AML-193 (cell line): ENCODE results near the gene IKZF1.
"Not testable (repeated sequence)": the region's sequence is repeated elsewhere in the genome, so short reads cannot be mapped to it uniquely, and the experiment has no call there.

ENCODE experiments used
- DNase-seq, 2 experiments: peaks; one replicate each; lab custom pipeline; 2025; lab: John Stamatoyannopoulos, UW

Gene IKZF1

GRCh38 chr7:50334341-50334994 is 30.0 kb downstream of the IKZF1 start:
- DNase-seq = no peak

- DNase-seq = no peak
Observed at GRCh38 chr7:50335230-50335794, 30.8 kb downstream of the IKZF1 start.

DNA sequence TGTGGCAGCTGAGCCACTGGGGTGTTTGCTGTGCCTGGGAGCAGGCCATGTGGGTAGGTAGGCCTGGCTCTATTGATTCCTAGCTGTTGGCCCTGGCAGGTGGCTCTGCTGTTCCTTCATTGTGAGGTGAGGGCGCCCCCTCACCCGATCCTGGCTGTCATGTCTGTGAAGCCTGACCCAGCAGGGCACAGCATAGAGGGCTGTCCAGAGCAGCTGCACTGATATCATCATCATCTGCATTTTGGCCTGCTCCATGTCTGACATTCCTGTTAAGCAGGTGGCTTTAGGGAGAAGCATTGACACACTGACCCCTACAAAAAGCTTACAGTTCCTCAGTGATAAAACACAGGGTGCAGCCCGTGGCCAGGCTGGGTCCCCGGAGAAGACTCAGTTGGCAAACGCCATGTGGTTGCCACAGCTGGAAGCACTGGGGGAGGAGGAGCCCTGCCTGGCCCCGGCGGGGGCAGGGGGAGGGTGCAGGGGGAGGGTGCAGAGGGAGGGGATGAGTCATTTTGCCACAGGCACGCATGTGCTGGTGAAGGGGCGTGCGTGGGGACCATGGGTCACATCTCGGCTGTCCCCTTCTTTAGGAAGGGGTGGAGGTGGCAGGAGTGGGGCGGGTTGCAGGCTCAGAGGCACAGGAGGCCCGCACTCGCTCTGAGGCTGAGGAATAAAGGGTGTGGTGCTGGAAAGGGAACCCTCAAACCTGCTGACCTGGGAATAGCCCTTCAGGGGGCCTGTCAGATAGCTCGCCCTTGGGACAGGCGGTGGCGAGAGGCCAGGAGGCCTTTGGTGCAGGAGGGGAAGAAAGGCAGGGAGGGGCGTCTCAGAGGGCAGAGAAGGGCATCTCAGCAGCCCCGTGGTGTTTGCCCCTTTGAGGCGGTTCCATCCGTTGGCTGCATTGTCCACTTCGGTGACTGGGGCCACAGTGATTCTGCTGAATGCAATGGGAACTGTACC is 31.6 kb downstream of the IKZF1 start:
- DNase-seq = no peak

GRCh38 chr7:50336894-50337703 is 32.6 kb downstream of the IKZF1 start:
- no peak for DNase-seq

- DNase-seq = not testable (repeated sequence)
Observed at GRCh38 chr7:50339472-50339871, 35.0 kb downstream of the IKZF1 start.

- no peak for DNase-seq
Observed at GRCh38 chr7:50339990-50340500, 35.5 kb downstream of the IKZF1 start.

DNA sequence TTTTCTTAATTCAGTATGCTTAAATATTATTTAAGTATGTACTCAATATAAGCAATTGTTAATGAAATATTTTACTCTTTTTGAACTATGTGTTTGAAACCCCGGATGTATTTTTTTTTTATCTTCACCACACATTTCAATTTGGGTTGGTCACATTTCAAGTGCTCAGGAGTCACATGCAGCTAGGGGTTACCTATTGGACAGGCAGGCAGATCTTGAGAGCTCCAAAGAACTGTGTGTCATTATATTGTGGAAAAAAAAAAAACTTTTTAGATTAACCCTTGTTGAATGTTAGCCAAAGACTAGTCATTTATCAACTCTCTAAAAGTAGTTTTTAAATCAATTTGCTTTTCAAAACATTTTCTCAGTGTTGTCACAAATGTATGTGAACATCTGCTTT is 37.2 kb downstream of the IKZF1 start:
- no peak for DNase-seq

DNA sequence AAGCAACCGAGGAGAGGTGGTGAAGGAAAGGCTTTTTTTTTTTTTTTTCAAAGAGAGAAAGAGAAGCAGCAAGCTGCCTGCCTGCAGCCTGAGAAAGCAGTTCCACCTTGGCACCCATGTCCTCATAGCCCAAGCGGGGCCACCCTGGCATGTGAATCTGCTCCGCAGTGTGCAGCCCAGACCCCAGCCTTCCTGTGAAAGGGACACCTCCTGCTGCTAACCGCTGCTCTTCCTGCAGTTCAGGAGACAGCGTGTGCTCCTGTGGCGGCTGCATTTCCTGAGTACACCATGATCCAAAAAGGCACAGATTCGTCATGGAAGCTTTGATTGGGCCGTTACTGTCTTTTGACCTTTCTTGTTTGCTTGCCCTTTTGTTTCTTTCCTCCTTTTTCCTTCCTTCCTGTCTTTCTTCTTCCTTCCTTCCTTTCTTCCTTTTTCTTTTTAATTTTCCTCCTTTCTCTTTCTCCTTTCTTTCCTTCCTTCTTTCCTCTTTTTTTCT is 38.1 kb downstream of the IKZF1 start:
- DNase-seq = no peak

DNA sequence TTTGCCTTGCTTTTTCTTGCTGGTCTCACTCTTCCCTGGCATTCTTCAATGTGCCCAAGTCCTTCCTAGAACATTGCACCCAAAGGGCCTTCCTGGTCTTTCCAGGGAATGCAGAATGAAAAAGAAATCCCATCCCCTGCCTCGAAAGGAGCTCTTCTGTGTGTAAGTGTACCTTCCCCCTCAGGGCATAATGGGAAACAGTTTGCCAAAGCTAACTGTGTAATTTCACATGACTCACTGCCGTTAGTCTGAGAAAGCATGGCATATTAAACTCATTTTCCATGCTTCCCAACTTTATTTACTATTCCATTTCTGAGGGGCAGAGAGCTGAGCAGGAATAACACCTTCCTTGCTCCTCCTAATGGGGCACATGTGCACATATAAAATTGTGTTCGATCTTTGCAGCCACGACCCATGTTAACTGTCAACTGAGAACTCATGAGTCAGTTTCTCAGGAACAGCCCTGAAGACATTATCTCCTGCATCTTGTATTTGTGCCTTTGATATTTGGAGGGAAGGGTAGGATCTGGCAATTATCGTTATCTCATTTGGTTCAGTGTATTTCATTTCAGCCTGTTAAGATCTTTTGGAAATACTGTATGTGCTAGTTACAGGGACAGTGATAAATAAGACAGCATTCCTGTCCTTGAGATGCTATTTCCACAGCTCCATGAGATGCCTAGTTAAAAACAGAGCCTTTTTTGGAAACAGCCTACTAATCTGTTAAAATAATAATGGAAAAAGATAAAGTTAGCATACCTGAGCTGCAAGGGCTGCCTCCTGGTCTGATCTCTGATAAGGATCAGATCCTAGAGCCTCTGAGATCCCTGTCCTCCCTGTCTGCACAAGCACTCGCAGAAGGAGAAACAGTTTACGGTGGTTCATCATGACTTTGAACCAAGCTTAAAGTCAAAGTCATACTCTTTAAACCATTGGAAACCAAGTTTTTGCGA is 42.3 kb downstream of the IKZF1 start:
- no peak for DNase-seq

GRCh38 chr7:50347693-50348092 is 43.2 kb downstream of the IKZF1 start:
- DNase-seq = no peak

- no peak for DNase-seq
Observed at GRCh38 chr7:50348469-50349162, 44.1 kb downstream of the IKZF1 start.

DNA sequence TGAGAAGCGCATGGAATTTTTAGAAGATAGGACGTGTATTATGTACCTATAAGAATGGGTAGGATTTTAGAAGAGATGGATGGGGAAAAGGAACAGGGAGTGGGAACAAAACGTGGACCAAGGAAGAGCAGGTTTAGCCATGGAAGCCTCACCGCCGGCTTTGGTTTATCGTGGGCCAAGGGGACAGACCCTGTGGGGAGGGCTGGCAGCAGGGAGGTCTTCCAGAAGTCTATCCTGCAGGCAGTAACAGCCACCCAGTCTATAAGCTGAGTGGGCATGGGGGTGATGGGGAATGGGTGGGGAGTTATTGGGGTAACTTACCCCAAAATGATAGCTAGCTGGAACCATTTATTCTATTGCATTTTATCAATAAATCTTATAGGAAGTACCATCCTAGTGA is 44.9 kb downstream of the IKZF1 start:
- DNase-seq = no peak

DNA sequence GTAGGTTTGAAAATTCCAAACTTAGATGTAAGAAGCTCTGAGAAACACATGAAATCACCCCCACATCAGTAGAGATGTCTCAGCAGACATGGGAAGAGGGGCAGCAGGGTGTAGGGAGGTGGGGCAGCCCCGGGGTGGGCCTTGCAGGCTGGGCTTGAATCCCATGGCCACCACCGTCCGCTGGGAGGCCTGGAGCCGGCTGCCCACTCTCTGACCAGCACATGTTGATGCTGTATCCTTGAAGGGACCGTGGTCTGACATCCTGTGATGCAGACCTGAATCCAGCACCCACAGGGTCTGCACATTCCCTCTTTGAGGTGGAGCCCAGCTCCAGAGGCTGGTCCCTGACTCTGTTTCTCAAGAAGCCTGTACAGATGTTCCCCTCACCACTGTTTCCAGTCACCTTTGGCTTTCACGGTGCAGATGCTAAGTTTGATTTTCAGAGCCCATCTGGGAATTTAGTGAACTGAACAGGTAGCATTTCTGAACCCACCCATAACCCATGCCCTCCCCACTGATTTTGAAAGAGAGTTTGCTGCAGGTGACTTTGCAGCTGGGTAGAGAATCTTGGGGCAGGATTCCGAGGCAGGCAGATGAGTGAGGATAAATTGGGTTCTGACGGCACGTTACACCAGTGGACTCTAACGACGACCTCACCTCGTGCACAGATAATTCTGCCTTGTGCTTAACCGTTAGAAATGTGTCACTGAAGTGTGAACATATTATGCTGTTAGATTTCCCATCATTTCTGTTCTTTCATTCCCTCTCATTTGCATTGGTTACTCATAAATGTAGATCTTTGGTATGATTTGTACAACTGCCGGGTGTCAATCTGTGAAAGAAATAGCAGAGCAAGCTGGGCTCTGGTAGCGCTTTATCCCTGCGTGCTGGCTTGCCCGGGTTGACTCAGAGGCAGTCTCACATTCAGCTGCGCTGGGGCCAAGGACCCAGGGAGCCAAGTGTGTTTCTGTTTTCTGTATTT is 45.7 kb downstream of the IKZF1 start:
- no peak for DNase-seq

- no peak for DNase-seq
Observed at GRCh38 chr7:50351267-50351666, 46.8 kb downstream of the IKZF1 start.

DNA sequence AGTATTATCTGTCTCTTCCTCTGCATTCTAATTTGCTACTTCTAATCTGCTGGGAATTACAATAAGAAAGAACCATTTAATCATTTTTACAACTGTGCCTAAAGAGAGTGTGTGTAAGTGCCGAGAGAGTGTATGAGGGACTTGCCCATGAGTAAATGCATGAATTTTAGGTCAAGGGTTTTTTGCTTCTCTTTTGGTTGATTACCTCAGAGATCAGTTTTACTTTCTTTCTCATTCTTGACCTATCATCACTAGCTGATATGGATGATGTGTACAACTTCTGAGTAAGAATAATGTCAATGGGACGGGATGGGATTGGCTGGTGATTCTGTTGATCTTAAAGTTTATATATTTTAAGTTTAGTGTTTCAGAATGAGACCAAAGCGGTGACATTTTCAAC is 47.8 kb downstream of the IKZF1 start:
- peak in 1 of 2 experiments; percentile 1 for DNase-seq

DNA sequence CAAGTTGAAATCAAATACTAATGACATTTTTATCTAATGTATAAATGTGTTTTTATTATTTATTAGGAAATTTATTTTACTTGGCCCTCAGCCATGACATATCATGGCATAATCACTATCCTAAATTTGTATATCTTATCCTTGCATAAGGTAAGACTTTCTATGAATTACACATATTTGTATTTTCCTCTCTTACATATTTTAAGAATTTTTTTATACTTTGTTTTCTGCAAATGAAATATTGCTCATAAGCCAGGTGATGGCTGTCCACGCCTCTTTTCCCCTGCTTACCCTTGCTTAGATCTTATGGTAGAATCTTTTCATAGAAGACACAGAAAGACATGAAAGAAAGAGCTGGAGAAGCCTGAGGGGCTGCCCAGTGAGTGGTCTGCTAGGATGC is 48.2 kb downstream of the IKZF1 start:
- DNase-seq = no peak

DNA sequence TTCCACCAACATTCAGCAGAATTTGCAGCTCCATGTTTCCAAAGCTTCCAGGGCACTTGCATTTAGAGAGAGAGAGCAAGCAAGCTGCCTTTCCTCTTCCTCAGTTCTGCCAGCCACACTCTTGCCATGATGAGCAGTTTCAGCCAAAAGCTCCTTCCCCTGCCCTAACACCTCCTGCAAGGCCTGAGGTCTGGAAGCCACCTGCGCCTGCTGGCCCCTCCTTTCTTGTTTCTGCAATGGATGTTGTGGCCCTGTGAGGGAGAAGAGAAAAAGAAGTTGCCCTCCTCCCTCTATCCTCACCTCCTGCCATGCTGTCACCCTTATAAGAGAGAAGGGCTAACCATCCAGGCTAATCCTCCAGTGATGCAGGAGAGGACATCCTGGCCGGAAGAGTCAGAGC is 48.7 kb downstream of the IKZF1 start:
- no peak for DNase-seq

- DNase-seq = no peak
Observed at GRCh38 chr7:50353894-50354595, 49.5 kb downstream of the IKZF1 start.
